Epithelial cell of alveolus of lung (primary cell): ENCODE measurements around the gene LRRC19. TPM values are rescaled to one million over a fixed set of nuclear protein-coding genes. Genes with fewer than 3 reads are reported as not detected.

Experiments
- total RNA-seq: library from RNA; depleted of rRNA; stranded (reverse); fragments of >200 nt; gene quantifications from 2 replicates; pipeline ENCODE4 v1.2.1, GENCODE V29; 2015

The LRRC19 gene
- not detected in 2 replicates for total RNA-seq

GRCh38 chr9:27005491-27005890 is at the start of gene LRRC19:
LRRC19 (minus strand) TSS chr9:27005672; CDS start chr9:26999694, 5,978 bp downstream.

GRCh38 chr9:26955921-26956859 is 49.3 kb downstream of the LRRC19 start, which contains the start of gene IFT74:
IFT74 (plus strand) TSS chr9:26956412; CDS start chr9:26961968, 5,556 bp downstream.

GRCh38 chr9:26946753-26947727 is 58.4 kb downstream of the LRRC19 start, which contains the start of gene PLAA:
PLAA (minus strand) TSS chr9:26947242; CDS start chr9:26947045, 197 bp downstream.

Other genes with a start within 250 kb of the LRRC19 start
- gene CAAP1, start 112.9 kb downstream of the LRRC19 start, total RNA-seq: 14.9 and 16.4 TPM in 2 replicates
- gene PLAA, start 58.4 kb downstream of the LRRC19 start, total RNA-seq: 26.0 and 29.3 TPM in 2 replicates
- 9.7 and 12.0 TPM in 2 replicates for gene IFT74, start 49.3 kb downstream of the LRRC19 start, total RNA-seq
- gene TEK, start 103.6 kb upstream of the LRRC19 start, total RNA-seq: 3.0 and 3.7 TPM in 2 replicates